Measurements from ENCODE around the gene ST3GAL5.

ST3GAL5 gene

DNA sequence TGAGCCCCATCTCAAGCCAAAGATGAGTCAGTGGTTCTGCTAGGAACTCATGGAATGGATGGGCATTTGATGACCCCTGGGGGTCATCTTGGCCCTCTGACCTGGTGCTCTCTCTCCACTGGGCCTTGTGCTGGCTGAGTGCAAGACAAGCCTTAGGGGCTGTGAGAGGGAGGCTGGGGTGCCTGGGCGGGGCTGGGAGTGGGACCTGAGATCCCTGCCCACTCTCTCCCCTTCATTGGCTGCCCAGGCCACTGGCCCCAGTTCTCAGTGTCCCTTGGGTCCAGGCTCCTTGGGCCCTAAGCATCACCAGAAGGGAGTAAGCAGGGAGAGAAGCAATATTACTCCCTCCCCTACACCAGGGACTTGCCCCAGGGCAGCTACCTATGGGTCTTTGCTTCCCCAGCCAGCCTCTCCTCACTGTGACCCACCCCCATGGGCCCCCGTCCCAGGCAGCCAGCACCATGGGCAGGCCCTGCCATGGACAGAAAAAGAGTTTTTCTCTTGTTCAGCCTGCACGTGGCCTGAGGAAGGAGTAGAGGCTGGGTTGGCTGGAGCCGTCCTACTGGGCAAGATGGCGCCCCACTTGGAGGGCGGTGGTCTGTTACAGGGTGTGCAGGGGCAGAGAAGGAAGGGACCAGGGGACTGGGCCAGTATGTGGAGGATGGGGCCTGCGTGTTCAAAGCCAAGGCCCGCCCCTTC, 101.4 kb downstream of the ST3GAL5 start:
- DNase-seq, result no peak
